HepG2 (cell line): Measurements from ENCODE around the gene TF. TPM values are rescaled to one million over a fixed set of nuclear protein-coding genes. Genes with fewer than 3 reads are reported as not detected.

ENCODE experiments used
- CBX1 ChIP-seq: IDR thresholded peaks from one replicate; pipeline ENCODE4 v1.6.1; 2016; ENCODE audit warnings: antibody characterized with exemption, low read depth
- EP300 ChIP-seq, 3 experiments: sonication (generic) in 1 of 3; formaldehyde crosslinking in 1 of 3; IDR thresholded peaks; 2 replicates each; pipeline versions ENCODE4 v1.5.1 to v1.6.1; 2011 to 2020; ENCODE audit warnings: low read depth in 2 of 3, low read length in 2 of 3, borderline replicate concordance in 1 of 3, improper control_type of control experiment in 1 of 3, mild to moderate bottlenecking in 1 of 3, missing genetic modification reagents in 1 of 3, moderate library complexity in 1 of 3
- HIC2 ChIP-seq: sonication (generic); formaldehyde crosslinking; IDR thresholded peaks from 2 replicates; pipeline ENCODE4 v1.9.0; 2022; ENCODE audit warnings: low read depth, missing genetic modification reagents
- HOXA3 ChIP-seq: sonication (generic); formaldehyde crosslinking; IDR thresholded peaks from 2 replicates; pipeline ENCODE4 v1.5.0; 2020; ENCODE audit warnings: missing genetic modification reagents
- MAFF ChIP-seq: IDR thresholded peaks from 2 replicates; pipeline ENCODE4 v1.6.1; 2011; ENCODE audit warnings: low read depth, low read length, improper control_type of control experiment
- NCOA1 ChIP-seq: sonication (generic); formaldehyde crosslinking; IDR thresholded peaks from 2 replicates; pipeline ENCODE4 v1.9.0; 2021; ENCODE audit warnings: missing genetic modification reagents
- NONO ChIP-seq, 2 experiments: fragments of 450-650 bp in 1 of 2; sonication (generic) in 1 of 2; formaldehyde crosslinking in 1 of 2; IDR thresholded peaks in 1 of 2; conservative IDR thresholded peaks in 1 of 2; 2 replicates each; pipeline versions ENCODE4 v1.6.1 to v1.8.0; 2017 to 2022; ENCODE audit warnings: mild to moderate bottlenecking in 1 of 2, missing genetic modification reagents in 1 of 2, moderate library complexity in 1 of 2
- PHF8 ChIP-seq: sonication (generic); formaldehyde crosslinking; IDR thresholded peaks from 2 replicates; pipeline ENCODE4 v1.5.0; 2020; ENCODE audit warnings: missing genetic modification reagents
- SOX5 ChIP-seq: IDR thresholded peaks from 2 replicates; pipeline ENCODE4 v1.6.1; 2016; ENCODE audit warnings: borderline replicate concordance
- SRSF1 ChIP-seq: fragments of 200-400 bp; formaldehyde crosslinking; optimal IDR thresholded peaks from 2 replicates; pipeline ENCODE3; 2017; ENCODE audit warnings: mild to moderate bottlenecking, low read depth, low read length, moderate library complexity
- STAT6 ChIP-seq: sonication (generic); formaldehyde crosslinking; IDR thresholded peaks from 2 replicates; pipeline ENCODE4 v1.4.0; 2020; ENCODE audit warnings: missing genetic modification reagents, mild to moderate bottlenecking, borderline replicate concordance
- THAP11 ChIP-seq: IDR thresholded peaks from 2 replicates; pipeline ENCODE4 v1.6.1; 2016; ENCODE audit warnings: missing biosample characterization, missing genetic modification reagents
- TSC22D2 ChIP-seq: sonication (generic); formaldehyde crosslinking; IDR thresholded peaks from 2 replicates; pipeline ENCODE4 v1.5.1; 2020; ENCODE audit warnings: missing genetic modification reagents, mild to moderate bottlenecking, borderline replicate concordance
- XRCC5 ChIP-seq: fragments of 200-400 bp; formaldehyde crosslinking; optimal IDR thresholded peaks from 2 replicates; pipeline ENCODE3; 2017; ENCODE audit warnings: mild to moderate bottlenecking, low read length
- ZGPAT ChIP-seq: IDR thresholded peaks from 2 replicates; pipeline ENCODE4 v1.6.1; 2016; ENCODE audit warnings: mild to moderate bottlenecking
- ZNF205 ChIP-seq: IDR thresholded peaks from 2 replicates; pipeline ENCODE4 v1.6.1; 2018; ENCODE audit warnings: missing biosample characterization, missing genetic modification reagents
- ZNF510 ChIP-seq: sonication (generic); formaldehyde crosslinking; IDR thresholded peaks from 2 replicates; pipeline ENCODE4 v1.4.0; 2020; ENCODE audit warnings: low read depth, mild to moderate bottlenecking, missing genetic modification reagents
- ZNF543 ChIP-seq: sonication (generic); formaldehyde crosslinking; IDR thresholded peaks from 2 replicates; pipeline ENCODE4 v1.4.0; 2020; ENCODE audit warnings: mild to moderate bottlenecking, missing genetic modification reagents
- ZNF790 ChIP-seq: sonication (generic); formaldehyde crosslinking; IDR thresholded peaks from 2 replicates; pipeline ENCODE4 v1.8.0; 2022; ENCODE audit warnings: missing genetic modification reagents, mild to moderate bottlenecking, borderline replicate concordance
- ZSCAN21 ChIP-seq: sonication (generic); formaldehyde crosslinking; IDR thresholded peaks from 2 replicates; pipeline ENCODE4 v1.8.0; 2022; ENCODE audit warnings: mild to moderate bottlenecking, missing genetic modification reagents, moderate library complexity, borderline replicate concordance
- ZSCAN5A ChIP-seq: sonication (generic); formaldehyde crosslinking; IDR thresholded peaks from 2 replicates; pipeline ENCODE4 v1.8.0; 2022; ENCODE audit warnings: mild to moderate bottlenecking, missing genetic modification reagents, borderline replicate concordance
- polyA plus RNA-seq, 8 experiments: library from polyadenylated mRNA; depleted of rRNA in 3 of 8; stranded (reverse) in 7 of 8; unstranded in 1 of 8; fragments of >200 nt; fragmentation: Illumina TruSeq in 4 of 8; extraction: Trizol in 4 of 8; gene quantifications; 2 replicates each; pipeline versions ENCODE4 v1.2.1 to v1.2.3, GENCODE V29; 2011 to 2016; ENCODE audit warnings: low read depth in 4 of 8, missing spikeins in 1 of 8, mixed read lengths in 1 of 8; ENCODE audit not compliant: insufficient read depth in 1 of 8
- total RNA-seq, 5 experiments: library from RNA; depleted of rRNA; stranded (reverse); fragments of >200 nt; fragmentation: Illumina TruSeq; extraction: Trizol; gene quantifications; 2 replicates each; pipeline ENCODE4 v1.2.3, GENCODE V29; 2016; ENCODE audit warnings: low read depth in 1 of 5

The TF gene
- total and polyA plus RNA-seq, 2 of the 13 experiments (the other 11 are each of a cell fraction or from before 2014, with no cell fraction given) = 10,074 to 11,821 TPM

- TF ChIP-seq SOX5 (CRISPR knock-in tag) = peak; percentile 92; the same call in 1 of the 2 replicates
- 0 out of 2 replicates have a peak, but pooled peaks have one; percentile 31 for TF ChIP-seq ZSCAN5A (CRISPR knock-in tag)
- peak; percentile 69 for TF ChIP-seq XRCC5
- TF ChIP-seq TSC22D2 (CRISPR knock-in tag) = no peak
- TF ChIP-seq SRSF1 = no peak
- peak; percentile 49; the same call in 1 of the 2 replicates for TF ChIP-seq PHF8 (CRISPR knock-in tag)
- TF ChIP-seq ZNF510 (CRISPR knock-in tag) = no peak; the same call in 1 of the 2 replicates
- peak; percentile 49 for TF ChIP-seq MAFF
- TF ChIP-seq ZNF543 = peak; percentile 60; the same call in 1 of the 2 replicates
- TF ChIP-seq ZGPAT (CRISPR knock-in tag) = peak; percentile 88
- no peak; the same call in 1 of the 2 replicates for TF ChIP-seq STAT6 (CRISPR knock-in tag)
- TF ChIP-seq THAP11 = peak; percentile 77
- peak; percentile 83; the same call in 1 of the 2 replicates for TF ChIP-seq HOXA3 (CRISPR knock-in tag)
- peak; percentile 74 for TF ChIP-seq ZSCAN21 (CRISPR knock-in tag)
- no peak for TF ChIP-seq CBX1
- peak; percentile 91; the same call in 1 of the 2 replicates for TF ChIP-seq NCOA1 (CRISPR knock-in tag)
- no peak for TF ChIP-seq ZNF790 (CRISPR knock-in tag)
- peak; percentile 56; the same call in 1 of the 2 replicates for TF ChIP-seq HIC2 (CRISPR knock-in tag)
- peak; percentile 87 for TF ChIP-seq ZNF205
- TF ChIP-seq EP300 (IDR thresholded peaks at IDR 0.05; ENCODE audit: low read depth in 2 of 2, low read length in 2 of 2) = peak; percentile 87 to 100; a peak in 3 of 4 replicates
- peak; percentile 96 for TF ChIP-seq EP300 (CRISPR knock-in tag; IDR thresholded peaks at IDR 0.05; ENCODE audit: borderline replicate concordance)
- TF ChIP-seq NONO (IDR thresholded peaks at IDR 0.05) = no peak
- peak; percentile 68; the same call in 1 of the 2 replicates for TF ChIP-seq NONO (CRISPR knock-in tag; conservative IDR thresholded peaks at IDR 0.05)
Measured at GRCh38 chr3:133742351-133743091, 3.7 kb upstream of the TF start (continued).
